ENCODE results near the gene HGS. TPM values are rescaled to one million over a fixed set of nuclear protein-coding genes. Genes with fewer than 3 reads are reported as not detected.

Gene HGS
- total RNA-seq, 2 donors from 2014 or later, result 102 to 167 TPM

DNA sequence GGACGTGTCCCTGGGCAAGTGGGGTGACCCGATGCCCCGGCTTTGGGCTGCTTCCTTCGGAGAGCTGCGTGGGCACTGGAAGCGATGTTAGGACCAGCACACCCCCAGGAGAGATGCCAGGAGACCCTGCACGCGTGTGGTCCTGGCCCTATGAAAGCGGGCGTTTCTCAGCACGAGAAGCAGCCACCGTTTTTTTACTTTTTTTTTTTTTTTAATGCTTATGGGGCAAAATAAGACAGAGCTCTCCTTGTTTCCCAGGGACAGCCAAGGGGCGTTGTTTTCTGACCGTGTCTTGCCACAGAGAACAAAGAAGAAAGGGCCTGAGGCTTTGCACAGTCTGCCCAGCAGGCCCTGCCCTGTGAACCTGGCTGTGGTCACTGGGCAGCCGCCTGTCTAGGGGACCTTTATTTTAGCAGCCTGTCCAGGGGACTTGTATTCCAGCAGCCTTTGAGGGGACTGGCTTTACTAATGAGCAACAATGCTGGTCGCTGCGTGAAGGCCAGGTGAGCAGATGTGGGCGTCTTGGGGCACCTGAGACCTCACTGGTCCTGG, 29.3 kb downstream of the HGS start:
- no peak for DNase-seq (ENCODE audit: low spot score)
- Histone ChIP-seq H3K4me1 (replicated peaks) (peaks cover 21% of the 10 kb centered on the region), H3K27ac (peak overlapping the region; percentile 64 to 75), H3K36me3 (no peaks in the 10 kb centered on the region), H3K4me3 (peak overlapping the region; percentile 82 to 93), H3K9me3 (no peaks in the 10 kb centered on the region), H3K27me3 (replicated peaks; ENCODE audit: insufficient read depth) (no peaks in the 10 kb centered on the region)
- WGBS, result 31% methylated on average over 18 of the region's 18 CpGs
- intact Hi-C loops (cut with DNase I), result no loop called here
- TF ChIP-seq, protein P1, sequence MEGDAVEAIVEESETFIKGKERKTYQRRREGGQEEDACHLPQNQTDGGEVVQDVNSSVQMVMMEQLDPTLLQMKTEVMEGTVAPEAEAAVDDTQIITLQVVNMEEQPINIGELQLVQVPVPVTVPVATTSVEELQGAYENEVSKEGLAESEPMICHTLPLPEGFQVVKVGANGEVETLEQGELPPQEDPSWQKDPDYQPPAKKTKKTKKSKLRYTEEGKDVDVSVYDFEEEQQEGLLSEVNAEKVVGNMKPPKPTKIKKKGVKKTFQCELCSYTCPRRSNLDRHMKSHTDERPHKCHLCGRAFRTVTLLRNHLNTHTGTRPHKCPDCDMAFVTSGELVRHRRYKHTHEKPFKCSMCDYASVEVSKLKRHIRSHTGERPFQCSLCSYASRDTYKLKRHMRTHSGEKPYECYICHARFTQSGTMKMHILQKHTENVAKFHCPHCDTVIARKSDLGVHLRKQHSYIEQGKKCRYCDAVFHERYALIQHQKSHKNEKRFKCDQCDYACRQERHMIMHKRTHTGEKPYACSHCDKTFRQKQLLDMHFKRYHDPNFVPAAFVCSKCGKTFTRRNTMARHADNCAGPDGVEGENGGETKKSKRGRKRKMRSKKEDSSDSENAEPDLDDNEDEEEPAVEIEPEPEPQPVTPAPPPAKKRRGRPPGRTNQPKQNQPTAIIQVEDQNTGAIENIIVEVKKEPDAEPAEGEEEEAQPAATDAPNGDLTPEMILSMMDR (IDR thresholded peaks at IDR 0.05), result no peak
- TF ChIP-seq POLR2A (IDR thresholded peaks at IDR 0.05) (no peak), POLR2AphosphoS5 (IDR thresholded peaks at IDR 0.05) (no peak)

DNA sequence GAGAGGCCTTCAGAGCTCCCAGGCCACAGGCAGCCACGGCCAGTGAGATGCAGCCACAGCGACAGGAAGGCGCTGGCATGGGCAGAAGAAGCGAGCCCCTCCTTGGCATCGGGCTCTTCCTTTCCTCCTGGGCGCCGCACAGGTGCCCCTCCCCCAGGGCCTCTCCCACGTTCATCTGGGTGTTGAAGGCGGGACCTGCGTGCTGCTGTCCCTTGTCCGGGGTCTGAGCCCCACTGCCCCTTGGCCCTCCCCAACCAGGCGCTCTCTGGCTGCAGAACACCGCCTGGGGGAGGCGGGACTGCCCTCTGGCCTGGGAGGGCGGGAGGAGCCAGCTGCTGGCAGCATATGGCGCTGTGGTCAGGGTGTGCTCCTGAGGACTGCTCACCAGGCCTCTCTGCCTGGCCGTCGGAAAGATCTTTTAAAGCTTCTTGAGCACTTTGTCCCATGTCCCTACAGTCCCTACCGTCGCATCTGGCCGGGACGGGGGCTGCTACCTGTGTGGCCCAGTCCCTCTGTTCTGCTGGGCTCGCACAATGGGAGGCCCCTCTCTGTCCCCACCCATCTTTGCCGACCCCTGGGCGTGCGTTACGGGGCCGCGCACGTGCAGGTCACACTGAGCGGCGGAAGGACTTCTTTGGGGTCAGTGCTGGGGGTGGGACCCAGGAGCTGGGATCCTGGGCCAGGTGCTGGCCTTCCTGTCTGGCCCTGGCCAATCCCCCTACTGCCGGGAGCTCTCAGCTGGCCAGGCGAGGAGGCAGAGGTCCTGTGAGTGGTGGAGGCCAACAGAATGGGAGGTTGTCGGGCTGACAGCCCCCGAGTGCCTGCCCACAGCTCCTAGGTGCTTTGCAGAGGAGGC, 30.0 kb downstream of the HGS start:
- peaks cover 21% of the 10 kb centered on the region for H3K4me1 ChIP-seq (replicated peaks)
- DNase-seq (ENCODE audit: low spot score), result no peak
- intact Hi-C loops (cut with DNase I), result no loop called here

DNA sequence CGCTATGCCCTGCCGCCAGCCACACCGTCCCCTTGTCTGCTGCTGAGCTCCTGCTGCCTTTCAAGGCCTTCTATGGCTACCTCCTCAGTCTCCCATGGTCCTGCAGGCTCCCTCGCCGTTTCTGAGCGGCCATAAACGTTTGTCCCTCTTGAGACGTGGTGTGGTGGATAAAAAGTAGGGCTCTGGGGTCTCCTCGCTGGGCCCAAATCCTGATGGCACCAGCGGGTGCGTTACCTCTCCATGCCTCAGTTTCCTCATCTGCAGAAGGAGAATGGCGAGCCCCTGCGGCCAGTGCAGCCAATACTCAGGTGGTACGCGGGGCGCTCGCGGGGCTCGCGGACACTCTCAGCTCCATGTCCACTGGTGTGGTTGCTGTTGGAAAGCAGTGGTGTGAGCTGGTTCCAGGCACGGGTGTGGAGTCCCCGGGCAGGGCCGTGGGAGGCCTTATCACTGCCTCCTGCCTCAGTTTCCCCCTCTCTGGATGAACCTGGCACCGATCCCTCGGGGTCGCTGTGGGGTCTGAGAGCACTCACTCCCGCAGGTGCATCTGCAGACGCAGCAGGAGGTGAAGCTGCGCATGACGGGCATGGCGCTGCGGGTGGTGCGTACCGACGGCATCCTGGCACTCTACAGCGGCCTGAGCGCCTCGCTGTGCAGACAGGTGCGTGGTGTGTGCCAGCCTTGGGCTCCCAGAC, 30.7 kb downstream of the HGS start:
- no peak overlapping the region for H3K4me3 ChIP-seq
- WGBS, result 93% methylated on average over 30 of the region's 39 CpGs
- no peak for TF ChIP-seq POLR2A (IDR thresholded peaks at IDR 0.05)
- TF ChIP-seq, protein P1 (IDR thresholded peaks at IDR 0.05), result no peak
- TF ChIP-seq POLR2AphosphoS5 (IDR thresholded peaks at IDR 0.05), result no peak

More for the DNA sequence above, 30.0 kb downstream of the HGS start:
- Histone ChIP-seq H3K9me3 (no peaks in the 10 kb centered on the region), H3K27ac (peak overlapping the region; percentile 64 to 75), H3K27me3 (replicated peaks; ENCODE audit: insufficient read depth) (no peaks in the 10 kb centered on the region), H3K36me3 (no peaks in the 10 kb centered on the region), H3K4me3 (peak overlapping the region; percentile 82 to 93)
- no peak for TF ChIP-seq POLR2AphosphoS5 (IDR thresholded peaks at IDR 0.05)
- TF ChIP-seq POLR2A (IDR thresholded peaks at IDR 0.05), result peak; percentile 28
- TF ChIP-seq, protein P1 (IDR thresholded peaks at IDR 0.05), result no peak
- WGBS, result 59% methylated on average over 36 of the region's 36 CpGs

DNA sequence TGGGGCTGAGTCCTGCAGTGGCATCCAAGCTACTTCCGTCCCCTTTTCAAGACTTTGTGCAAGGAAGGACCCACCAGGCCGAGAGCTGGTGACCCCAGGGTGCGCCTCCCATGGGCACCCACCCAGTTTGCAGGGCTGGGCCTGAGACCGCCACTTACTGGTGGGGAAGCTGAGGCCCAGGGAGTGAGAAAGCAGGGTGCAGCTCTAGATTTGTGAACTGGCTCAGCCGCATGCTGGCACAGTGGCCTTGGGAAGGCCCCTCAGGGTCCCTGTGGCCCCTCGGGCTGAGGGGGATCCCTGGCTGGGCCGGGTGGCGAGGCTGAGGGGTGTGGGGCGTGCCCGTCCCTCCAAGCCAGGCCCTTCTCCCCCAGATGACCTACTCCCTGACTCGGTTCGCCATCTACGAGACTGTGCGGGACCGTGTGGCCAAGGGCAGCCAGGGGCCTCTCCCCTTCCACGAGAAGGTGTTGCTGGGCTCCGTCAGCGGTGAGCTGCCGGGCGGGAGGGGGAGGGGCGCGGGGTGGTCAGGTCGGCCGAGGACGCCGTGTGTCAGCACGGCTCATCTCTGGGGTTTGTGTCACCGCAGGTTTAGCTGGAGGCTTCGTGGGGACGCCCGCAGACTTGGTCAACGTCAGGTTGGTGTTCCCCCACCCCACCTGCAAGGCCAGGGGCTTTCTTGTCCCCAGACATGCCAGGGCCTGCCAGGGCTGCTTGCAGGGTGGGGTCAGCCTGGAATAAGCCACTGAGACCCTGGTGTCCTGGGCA, 31.5 kb downstream of the HGS start:
- DNase-seq (ENCODE audit: low spot score), result no peak
- Histone ChIP-seq H3K27ac (no peak overlapping the region), H3K36me3 (no peaks in the 10 kb centered on the region), H3K4me3 (no peak overlapping the region), H3K27me3 (replicated peaks; ENCODE audit: insufficient read depth) (no peaks in the 10 kb centered on the region), H3K4me1 (replicated peaks) (peaks cover 21% of the 10 kb centered on the region), H3K9me3 (no peaks in the 10 kb centered on the region)
- TF ChIP-seq POLR2A (IDR thresholded peaks at IDR 0.05), result no peak
- TF ChIP-seq, protein P1 (IDR thresholded peaks at IDR 0.05), result no peak
- no peak for TF ChIP-seq POLR2AphosphoS5 (IDR thresholded peaks at IDR 0.05)
- intact Hi-C loops (cut with DNase I), result no loop called here
- WGBS, result 75% methylated on average over 31 of the region's 32 CpGs

More for the DNA sequence above, 30.7 kb downstream of the HGS start:
- DNase-seq (ENCODE audit: low spot score), result no peak
- no peaks in the 10 kb centered on the region for H3K9me3 ChIP-seq
- intact Hi-C loops (cut with DNase I), result no loop called here
- peaks cover 21% of the 10 kb centered on the region for H3K4me1 ChIP-seq (replicated peaks)
- H3K27ac ChIP-seq, result no peak overlapping the region
- H3K27me3 ChIP-seq (replicated peaks; ENCODE audit: insufficient read depth), result no peaks in the 10 kb centered on the region
- H3K36me3 ChIP-seq, result no peaks in the 10 kb centered on the region

Measured in prostate gland (tissue), 2 donors.